Endothelial cell of umbilical vein (primary cell): ENCODE data around the gene SULT4A1. TPM values are rescaled to one million over a fixed set of nuclear protein-coding genes. Genes with fewer than 3 reads are reported as not detected.

Source experiments
- BruUV-seq: library from RNA; stranded (reverse); fragments of 400-500 nt; replicated peaks from 2 replicates; lab custom pipeline; 2021; lab: Mats Ljungman, UMichigan
- CTCF ChIA-PET: fragments of 300-600, 350-600 bp; sonication (Branson Sonifier 250); formaldehyde crosslinking; loops from one replicate; lab custom pipeline; 2021; ENCODE audit warnings: antibody characterized with exemption, inconsistent platforms; lab: Charles Lee
- POLR2A ChIA-PET: fragments of 300-600, 350-600 bp; sonication (Branson Sonifier 250); formaldehyde crosslinking; loops from one replicate; lab custom pipeline; 2021; ENCODE audit warnings: antibody characterized with exemption, inconsistent platforms; lab: Charles Lee
- DNase-seq: peaks from one replicate; pipeline ENCODE4 v3.0.0-alpha.2; 2011; ENCODE audit warnings: low read depth, low spot score
- FAIRE-seq: peaks from 2 replicates; lab custom pipeline; 2011; peaks lifted over from hg19 to GRCh38; lab: Jason Lieb, UNC
- H2AFZ ChIP-seq: 2 replicates; pipeline ENCODE4 v1.6.0; 2012; ENCODE audit warnings: low read depth, low read length, control low read depth, inconsistent platforms
- H3K27ac ChIP-seq: 2 replicates; pipeline ENCODE4 v1.5.1; 2011; ENCODE audit warnings: low read depth, mild to moderate bottlenecking, control low read depth, low read length, moderate library complexity; ENCODE audit not compliant: insufficient read depth
- H3K27me3 ChIP-seq, 2 experiments: 2 replicates each; pipeline versions ENCODE4 v1.6.0 to v1.6.1; 2011; ENCODE audit warnings: low read length in 2 of 2, mixed read lengths in 1 of 2; ENCODE audit not compliant: control insufficient read depth in 2 of 2, insufficient read depth in 2 of 2
- H3K36me3 ChIP-seq, 2 experiments: 2 replicates in 1 of 2; 3 replicates in 1 of 2; pipeline ENCODE4 v1.5.1; 2011; ENCODE audit warnings: low read length in 2 of 2, mild to moderate bottlenecking in 1 of 2, moderate library complexity in 1 of 2; ENCODE audit not compliant: control insufficient read depth in 2 of 2, insufficient read depth in 2 of 2; ENCODE audit errors: extremely low read depth in 1 of 2
- H3K4me1 ChIP-seq: 3 replicates; pipeline ENCODE4 v1.5.1; 2011; ENCODE audit warnings: mild to moderate bottlenecking, low read length; ENCODE audit not compliant: control insufficient read depth, insufficient read depth; ENCODE audit errors: extremely low read depth
- H3K4me2 ChIP-seq: 2 replicates; pipeline ENCODE4 v1.6.1; 2011; ENCODE audit warnings: low read length, control low read depth, mixed read lengths; ENCODE audit not compliant: insufficient read depth
- H3K4me3 ChIP-seq, 3 experiments: fragments of 200-600 bp in 1 of 3; sonication (generic), shearing (Covaris generic) in 1 of 3; replicated peaks in 1 of 3; 2 replicates each; pipeline ENCODE4 v1.5.1; 2011 to 2016; ENCODE audit warnings: control low read depth in 3 of 3, low read length in 3 of 3, mild to moderate bottlenecking in 2 of 3, inconsistent platforms in 1 of 3, low read depth in 1 of 3, moderate library complexity in 1 of 3; ENCODE audit not compliant: insufficient read depth in 1 of 3
- H3K79me2 ChIP-seq: 2 replicates; pipeline ENCODE4 v1.6.0; 2012; ENCODE audit warnings: low read length, inconsistent platforms; ENCODE audit not compliant: control insufficient read depth, insufficient read depth
- H3K9ac ChIP-seq: replicated peaks from 2 replicates; pipeline ENCODE3; 2011; ENCODE audit warnings: low read length, control low read depth; ENCODE audit not compliant: insufficient read depth; ENCODE audit errors: extremely low read depth
- H3K9me1 ChIP-seq: replicated peaks from 3 replicates; pipeline ENCODE4 v1.6.0; 2011; ENCODE audit warnings: mild to moderate bottlenecking, low read length; ENCODE audit not compliant: control insufficient read depth, insufficient read depth; ENCODE audit errors: extremely low read depth
- H3K9me3 ChIP-seq: replicated peaks from 2 replicates; pipeline ENCODE4 v1.5.1; 2012; ENCODE audit warnings: low read length, inconsistent platforms; ENCODE audit not compliant: control insufficient read depth, insufficient read depth
- H4K20me1 ChIP-seq: replicated peaks from 2 replicates; pipeline ENCODE3; 2011; ENCODE audit warnings: mild to moderate bottlenecking, low read length; ENCODE audit not compliant: control insufficient read depth, insufficient read depth; ENCODE audit errors: extremely low read depth
- EZH2 ChIP-seq: IDR thresholded peaks from 2 replicates; pipeline ENCODE4 v1.6.1; 2012; ENCODE audit warnings: borderline replicate concordance, low read depth, mild to moderate bottlenecking, moderate library complexity, low read length, inconsistent platforms; ENCODE audit not compliant: severe bottlenecking
- FOS ChIP-seq: IDR thresholded peaks from 2 replicates; pipeline ENCODE4 v1.6.1; 2011; ENCODE audit warnings: mild to moderate bottlenecking, low read length, moderate library complexity, borderline replicate concordance; ENCODE audit not compliant: insufficient read depth
- GATA2 ChIP-seq: IDR thresholded peaks from 2 replicates; pipeline ENCODE4 v1.7.0; 2011; ENCODE audit warnings: low read depth, mild to moderate bottlenecking, moderate library complexity, mixed read lengths, low read length; ENCODE audit not compliant: insufficient read length, insufficient read depth
- JUN ChIP-seq: IDR thresholded peaks from 2 replicates; pipeline ENCODE4 v1.6.1; 2011; ENCODE audit warnings: borderline replicate concordance, low read depth; ENCODE audit not compliant: insufficient read length, insufficient read depth
- MAX ChIP-seq: IDR thresholded peaks from 2 replicates; pipeline ENCODE4 v1.6.1; 2011; ENCODE audit not compliant: insufficient read depth, insufficient read length
- MYC ChIP-seq: IDR thresholded peaks from one replicate; pipeline ENCODE4 v1.6.1; 2011; ENCODE audit warnings: mild to moderate bottlenecking, low read depth, low read length
- POLR2A ChIP-seq: IDR thresholded peaks from 2 replicates; pipeline ENCODE4 v1.6.1; 2012; ENCODE audit warnings: low read depth, mild to moderate bottlenecking, control low read depth, low read length
- POLR2AphosphoS5 ChIP-seq: IDR thresholded peaks from 2 replicates; pipeline ENCODE4 v1.6.1; 2012; ENCODE audit warnings: low read depth, mild to moderate bottlenecking, control low read depth, low read length, moderate library complexity; ENCODE audit not compliant: insufficient read depth
- dilution Hi-C: fragments of 300-500 bp; cut with MboI; formaldehyde crosslinking; loops from one replicate; pipeline ENCODE4 v1.15.0; 2019; ENCODE audit warnings: low sequenced_read_pairs; ENCODE audit not compliant: extremely low pct_ligation_motif_present
- intact Hi-C: fragments of 100-400 bp; cut with micrococcal nuclease; formaldehyde crosslinking; loops from one replicate; pipeline ENCODE4 v1.10.0; 2022
- polyA plus RNA-seq, 4 experiments: library from polyadenylated mRNA; depleted of rRNA in 3 of 4; stranded (reverse) in 3 of 4; unstranded in 1 of 4; fragments of >200 nt; gene quantifications; 2 replicates each; pipeline versions ENCODE4 v1.2.1 to v1.2.3, GENCODE V29; 2011 to 2012; ENCODE audit warnings: missing spikeins in 1 of 4
- total RNA-seq: library from RNA; stranded (reverse); gene quantifications from 2 replicates; pipeline ENCODE4 v1.2.3, GENCODE V29; 2021

SULT4A1 gene
- total and polyA plus RNA-seq, 2 donors (not counting 3 experiments of a cell fraction or from before 2014, with no cell fraction given) = 0.48 TPM; not detected in 1

- Histone ChIP-seq H3K9me3 (no peaks in the 10 kb centered on the region), H3K9ac (no peak overlapping the region), H3K4me3 (no peak overlapping the region), H3K27me3 (no peaks in the 10 kb centered on the region), H3K27ac (no peak overlapping the region), H3K4me1 (no peaks in the 10 kb centered on the region), H4K20me1 (no peaks in the 10 kb centered on the region), H2AFZ (no peak overlapping the region), H3K4me2 (no peak overlapping the region), H3K9me1 (no peaks in the 10 kb centered on the region), H3K79me2 (no peaks in the 10 kb centered on the region), H3K36me3 (no peaks in the 10 kb centered on the region)
- intact Hi-C loops = no loop called here
- DNase-seq = no peak
- no TSS peak for BruUV-seq
- no peak for FAIRE-seq
- ChIA-PET CTCF (no interaction called here), POLR2A (no interaction called here)
- dilution Hi-C loops = no loop called here
- TF ChIP-seq POLR2AphosphoS5 (no peak), POLR2A (no peak)
Observed at GRCh38 chr22:43840851-43841250, 21.5 kb downstream of the SULT4A1 start.

DNA sequence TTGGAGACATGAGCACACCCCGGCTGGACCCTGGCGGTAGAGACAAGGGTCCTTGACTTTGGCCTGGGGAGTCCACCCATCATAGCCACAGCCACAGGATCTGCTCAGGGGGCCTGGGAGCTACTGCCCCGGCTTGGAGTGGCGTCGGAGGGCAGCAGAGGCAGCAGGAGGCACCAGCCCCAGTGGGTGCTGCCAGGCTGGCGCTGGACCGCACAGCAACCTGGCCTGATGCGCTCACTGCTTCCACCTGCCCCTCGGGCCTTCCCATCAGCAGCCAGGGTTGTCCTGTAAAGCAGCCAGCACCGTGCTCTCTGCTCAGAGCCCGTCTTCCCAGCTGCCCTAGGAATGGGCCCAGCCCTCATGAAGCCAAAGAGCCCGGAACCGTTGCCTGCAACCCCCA lies 21.9 kb downstream of the SULT4A1 start:
- Histone ChIP-seq H4K20me1 (no peaks in the 10 kb centered on the region), H3K27ac (no peak overlapping the region), H3K79me2 (no peaks in the 10 kb centered on the region), H3K9ac (no peak overlapping the region), H3K4me2 (no peak overlapping the region), H3K4me3 (no peak overlapping the region), H2AFZ (no peak overlapping the region), H3K4me1 (no peaks in the 10 kb centered on the region), H3K27me3 (no peaks in the 10 kb centered on the region), H3K9me1 (no peaks in the 10 kb centered on the region), H3K36me3 (no peaks in the 10 kb centered on the region), H3K9me3 (no peaks in the 10 kb centered on the region)
- intact Hi-C loops = no loop called here
- DNase-seq (no peak), FAIRE-seq (no peak)
- TF ChIP-seq MYC (no peak), JUN (no peak), GATA2 (no peak), POLR2A (no peak), EZH2 (no peak), FOS (no peak), MAX (no peak)
- POLR2A ChIA-PET = no interaction called here
- CTCF ChIA-PET = no interaction called here
- dilution Hi-C loops = no loop called here
- no TSS peak for BruUV-seq
